Esophagus mucosa (tissue), 1 donor: ENCODE data around the gene ACAA2. TPM values are rescaled to one million over a fixed set of nuclear protein-coding genes. Genes with fewer than 3 reads are reported as not detected.
A peak's percentile ranks its signal among the peaks of the same experiment; 100 is the strongest.
"Not testable (repeated sequence)": the region's sequence is repeated elsewhere in the genome, so short reads cannot be mapped to it uniquely, and the experiment has no call there.

Source experiments
- ATAC-seq: fragments of 200-7000 bp; cut with Tn5 transposase; one replicate; pipeline ENCODE4 v1.9.1; 2020
- total RNA-seq: library from RNA; stranded (reverse); gene quantifications from one replicate; pipeline ENCODE4 v1.2.4, GENCODE V29; 2023
- donor health status: DM: yes; HTN: yes; CAD: no.

ACAA2 gene
- total RNA-seq, 1 donor from 2014 or later, result 27.6 TPM

GRCh38 chr18:49811151-49811938 is 2.0 kb downstream of the ACAA2 start:
- ATAC-seq, result no peak

DNA sequence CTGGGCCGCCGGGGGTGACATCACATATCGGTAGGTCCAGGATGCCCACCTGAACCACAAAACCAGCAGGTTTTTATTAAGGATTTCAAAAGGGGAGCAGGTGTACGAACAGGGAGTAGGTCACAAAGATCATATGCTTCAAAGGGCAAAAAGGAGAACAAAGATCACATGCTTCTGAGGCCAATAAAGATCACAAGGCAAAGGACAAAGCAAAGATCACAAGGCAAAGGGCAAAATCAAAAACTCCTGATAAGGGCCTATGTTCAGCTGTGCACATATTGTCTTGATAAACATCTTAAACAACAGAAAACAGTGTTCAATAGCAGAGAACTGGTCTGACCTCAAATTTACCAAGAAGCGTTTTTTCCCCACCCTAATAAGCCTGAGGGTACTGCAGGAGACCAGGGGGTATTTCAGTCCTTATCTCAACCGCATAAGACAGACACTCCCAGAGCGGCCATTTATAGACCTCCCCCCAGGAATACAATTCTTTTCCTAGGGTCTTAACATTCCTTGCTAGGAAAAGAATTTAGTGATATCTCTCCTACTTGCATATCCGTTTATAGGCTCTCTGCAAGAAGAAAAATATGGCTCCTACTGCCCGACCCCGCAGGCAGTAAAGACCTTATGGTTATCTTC is 4.7 kb downstream of the ACAA2 start:
- not testable (repeated sequence) for ATAC-seq

DNA sequence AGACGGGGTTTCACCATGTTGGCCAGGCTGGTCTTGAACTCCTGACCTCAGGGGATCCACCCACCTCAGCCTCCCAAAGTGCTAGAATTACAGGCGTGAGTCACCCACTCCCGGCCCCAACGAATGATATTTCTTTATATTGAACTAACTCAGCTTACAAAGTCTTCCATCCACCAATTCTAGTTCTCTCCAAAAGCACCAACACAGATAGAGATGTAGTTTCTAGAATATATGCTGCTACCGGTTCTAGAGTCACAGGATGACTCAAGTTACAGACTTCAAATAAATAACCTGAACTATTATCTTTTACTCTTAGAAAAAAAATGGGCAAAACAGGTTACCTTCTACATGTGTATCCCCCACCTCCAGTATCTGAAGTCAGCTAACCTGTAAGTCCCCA is 9.2 kb downstream of the ACAA2 start:
- ATAC-seq, result no peak

DNA sequence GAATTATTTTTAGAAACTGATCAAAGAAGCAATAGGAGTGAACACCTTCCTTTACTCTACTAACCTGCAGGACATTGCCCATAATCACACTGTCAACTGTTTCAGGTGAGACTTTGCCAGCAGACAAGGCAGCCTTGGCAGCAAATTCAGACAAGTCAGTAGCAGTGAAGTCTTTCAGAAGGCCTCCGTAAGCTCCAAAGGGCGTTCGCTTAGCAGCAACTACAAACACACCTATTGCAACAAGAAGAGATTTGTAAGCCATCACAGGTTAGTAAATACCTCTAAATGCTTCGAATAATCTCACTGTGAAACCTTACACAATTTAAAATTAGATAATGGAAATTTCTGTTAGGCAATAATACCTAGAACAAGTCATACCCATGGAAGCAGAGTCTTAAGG is 10.7 kb downstream of the ACAA2 start:
- no peak for ATAC-seq

DNA sequence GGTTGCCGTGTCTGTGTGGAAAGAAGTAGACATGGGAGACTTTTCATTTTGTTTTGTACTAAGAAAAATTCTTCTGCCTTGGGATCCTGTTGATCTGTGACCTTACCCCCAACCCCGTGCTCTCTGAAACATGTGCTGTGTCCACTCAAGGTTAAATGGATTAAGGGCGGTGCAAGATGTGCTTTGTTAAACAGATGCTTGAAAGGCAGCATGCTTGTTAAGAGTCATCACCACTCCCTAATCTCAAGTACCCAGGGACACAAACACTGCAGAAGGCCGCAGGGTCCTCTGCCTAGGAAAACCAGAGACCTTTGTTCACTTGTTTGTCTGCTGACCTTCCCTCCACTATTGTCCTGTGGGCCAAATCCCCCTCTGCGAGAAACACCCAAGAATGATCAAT is 12.8 kb downstream of the ACAA2 start:
- not testable (repeated sequence) for ATAC-seq

- not testable (repeated sequence) for ATAC-seq
Observed at GRCh38 chr18:49799806-49800205, 13.5 kb downstream of the ACAA2 start.

DNA sequence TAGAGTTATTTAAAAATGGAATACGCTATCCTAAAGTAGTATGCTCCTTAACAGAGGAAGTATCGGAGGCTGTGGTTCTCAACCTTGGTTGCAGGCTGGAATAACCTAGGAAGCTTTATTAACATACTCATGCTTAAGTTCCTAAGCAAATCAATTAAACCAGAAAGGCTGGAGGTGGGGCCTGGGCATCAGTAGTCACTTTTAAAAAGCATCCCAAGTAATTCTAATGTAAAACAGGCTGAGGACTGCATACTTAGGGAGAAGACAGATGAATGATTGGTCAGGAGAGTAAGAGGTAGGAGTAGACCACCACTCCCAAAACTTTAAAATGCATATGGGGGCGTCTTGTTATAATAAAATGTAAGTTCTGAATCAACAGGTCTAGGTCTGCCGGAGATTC is 15.3 kb downstream of the ACAA2 start:
- no peak for ATAC-seq

DNA sequence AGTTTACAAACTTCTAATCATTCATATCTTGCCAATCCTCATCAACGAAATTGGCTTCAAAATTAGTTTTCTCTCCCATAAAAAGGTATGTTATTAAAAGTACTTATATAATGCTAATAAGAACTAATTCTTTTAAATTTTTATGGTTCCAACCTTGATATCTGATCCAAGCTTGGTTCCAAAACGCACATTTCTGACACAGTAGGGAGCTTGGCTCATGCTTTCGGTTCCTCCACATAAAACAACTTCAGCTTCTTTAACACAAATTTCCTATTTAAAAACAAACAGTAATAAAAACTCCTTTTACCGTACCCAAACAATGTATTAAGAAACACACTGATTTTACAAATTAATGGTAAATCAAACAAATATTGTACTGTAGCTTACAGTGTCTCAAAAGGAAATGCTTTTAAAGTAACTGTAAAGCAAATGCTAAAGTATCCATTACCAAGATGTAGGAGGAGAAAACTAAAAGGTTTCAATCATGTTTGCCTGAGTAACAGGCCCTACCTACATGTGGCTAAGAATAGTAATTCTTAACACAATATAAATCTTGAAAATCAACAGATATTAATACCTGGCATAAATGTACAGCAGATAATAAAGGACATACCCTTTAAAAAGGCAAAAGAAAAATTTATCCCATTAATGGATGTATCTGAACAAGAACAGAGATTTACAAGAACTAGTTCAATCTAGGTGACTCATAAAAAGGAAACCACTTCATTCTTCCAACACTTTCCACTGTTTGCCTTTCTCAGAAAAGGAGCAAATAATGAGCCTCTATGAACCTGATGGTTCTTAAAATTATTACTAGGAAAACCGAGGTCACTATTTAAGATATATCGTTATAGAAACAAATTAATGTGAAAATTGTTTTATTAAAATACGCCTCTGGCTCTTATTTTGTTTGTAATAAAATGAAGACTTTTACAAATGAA is 17.5 kb downstream of the ACAA2 start:
- no peak for ATAC-seq

- ATAC-seq, result no peak
Observed at GRCh38 chr18:49794743-49795142, 18.6 kb downstream of the ACAA2 start.

DNA sequence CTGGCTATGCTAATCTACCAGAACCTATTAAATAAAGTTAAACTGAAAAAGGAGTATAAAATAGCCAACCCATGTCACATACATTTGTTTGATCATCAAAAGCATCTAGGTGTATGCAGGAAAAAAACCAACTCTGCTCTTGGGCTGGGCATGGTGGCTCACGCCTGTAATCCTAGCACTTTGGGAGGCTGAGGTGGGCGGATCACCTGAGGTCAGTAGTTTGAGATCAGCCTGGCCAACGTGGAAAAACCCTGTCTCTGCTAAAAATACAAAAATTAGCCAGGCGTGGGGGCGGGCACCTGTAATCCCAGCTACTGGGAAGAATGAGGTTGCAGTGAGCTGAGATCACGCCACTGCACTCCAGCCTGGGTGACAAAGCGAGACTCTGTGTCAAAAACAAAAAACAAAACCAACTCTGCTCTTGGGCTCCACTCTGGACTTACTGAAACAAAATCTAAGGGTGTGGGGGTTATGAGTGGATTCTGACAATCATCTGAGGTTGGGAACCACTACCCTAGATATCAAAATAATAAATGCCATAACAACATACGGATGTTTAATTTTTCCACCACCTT is 23.7 kb downstream of the ACAA2 start:
- not testable (repeated sequence) for ATAC-seq

GRCh38 chr18:49788327-49788898 is 24.9 kb downstream of the ACAA2 start:
- ATAC-seq, result no peak

DNA sequence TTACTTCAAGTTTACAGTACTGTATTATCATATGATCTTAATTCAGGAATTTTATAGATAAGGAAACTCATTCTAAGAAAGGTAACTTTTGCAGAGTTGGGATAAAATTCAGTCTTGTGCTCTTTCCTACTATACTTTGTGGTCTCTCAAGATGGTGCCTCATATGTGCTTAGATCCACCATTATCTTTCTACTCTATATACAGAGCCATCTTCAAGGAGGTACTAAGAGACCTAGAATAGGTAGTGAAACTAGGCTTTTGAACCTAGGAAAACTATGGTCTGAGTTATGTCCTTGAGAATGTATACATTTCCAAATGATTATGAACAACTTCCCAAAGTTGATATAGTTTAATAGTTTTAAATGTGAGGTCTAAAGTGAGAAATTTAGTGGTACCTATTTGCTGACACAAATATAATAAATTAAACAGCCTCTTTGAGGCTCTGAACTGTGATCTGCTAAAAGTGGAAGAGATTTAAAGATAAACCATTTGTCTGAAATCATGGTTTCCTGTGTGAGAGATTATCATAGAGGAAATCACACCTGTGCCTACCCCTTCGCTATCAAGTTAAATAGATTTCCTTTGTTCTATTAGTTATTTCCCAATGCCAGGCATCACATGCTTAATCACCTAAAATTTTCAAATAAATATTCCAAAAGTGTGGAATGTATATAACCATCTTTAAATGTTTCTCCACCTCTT is 27.2 kb downstream of the ACAA2 start:
- ATAC-seq, result no peak

DNA sequence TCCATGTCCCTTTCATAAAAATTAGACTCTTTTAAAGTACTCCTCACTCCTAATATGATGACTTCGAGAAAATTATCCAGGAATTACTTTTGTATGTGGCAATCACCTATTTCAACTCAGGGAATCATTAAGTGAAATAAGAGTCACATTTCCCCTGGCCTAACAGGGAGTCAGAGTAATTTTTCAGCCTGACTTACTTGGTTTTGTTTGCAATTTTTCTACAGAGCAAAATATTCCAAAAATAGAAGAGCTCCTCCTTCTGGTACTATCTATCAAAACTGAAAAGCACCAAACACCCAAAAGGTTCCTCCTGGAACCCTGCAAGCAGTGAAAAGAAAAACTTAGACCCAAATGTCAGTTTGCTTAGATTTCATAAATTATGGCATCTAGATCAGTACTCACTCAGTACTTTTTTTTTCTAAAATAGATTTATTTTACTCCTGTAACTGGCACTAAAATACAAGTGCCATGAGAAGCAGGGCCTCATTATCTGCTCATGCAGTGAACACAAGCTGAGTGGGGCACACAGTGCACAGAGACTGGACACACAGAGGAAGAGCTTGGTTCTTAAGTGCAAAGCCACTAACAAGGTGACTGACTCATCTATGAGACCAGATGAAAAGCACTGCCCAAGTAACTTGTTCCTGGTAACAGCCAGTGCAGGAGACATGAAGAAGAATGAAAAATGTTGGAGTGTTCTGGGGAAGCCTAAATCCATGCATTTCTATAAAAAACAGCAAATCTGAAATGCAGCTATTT is 28.7 kb downstream of the ACAA2 start:
- ATAC-seq, result no peak

GRCh38 chr18:49783631-49784030 is 29.7 kb downstream of the ACAA2 start:
- not testable (repeated sequence) for ATAC-seq

- ATAC-seq, result no peak
Observed at GRCh38 chr18:49778826-49779465, 34.4 kb downstream of the ACAA2 start.

GRCh38 chr18:49769047-49769728 is 44.1 kb downstream of the ACAA2 start:
- ATAC-seq, result no peak

DNA sequence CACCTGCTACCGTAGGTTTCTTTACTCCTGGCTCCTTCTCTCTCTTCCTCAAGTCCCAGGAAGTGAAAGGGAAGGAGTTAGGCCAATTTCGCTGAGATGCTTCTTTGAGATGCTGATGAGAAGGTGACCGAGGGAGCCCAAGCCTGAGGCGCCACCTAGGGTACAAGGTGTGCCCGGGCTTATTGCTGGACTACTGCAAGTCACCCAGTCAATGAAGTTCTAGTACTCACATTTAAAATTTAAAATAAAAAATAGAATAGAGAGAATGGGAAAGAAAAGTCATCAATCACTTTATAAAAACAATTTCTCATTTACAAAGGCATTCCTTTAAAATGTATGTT is 45.3 kb downstream of the ACAA2 start:
- peak; percentile 77 for ATAC-seq

DNA sequence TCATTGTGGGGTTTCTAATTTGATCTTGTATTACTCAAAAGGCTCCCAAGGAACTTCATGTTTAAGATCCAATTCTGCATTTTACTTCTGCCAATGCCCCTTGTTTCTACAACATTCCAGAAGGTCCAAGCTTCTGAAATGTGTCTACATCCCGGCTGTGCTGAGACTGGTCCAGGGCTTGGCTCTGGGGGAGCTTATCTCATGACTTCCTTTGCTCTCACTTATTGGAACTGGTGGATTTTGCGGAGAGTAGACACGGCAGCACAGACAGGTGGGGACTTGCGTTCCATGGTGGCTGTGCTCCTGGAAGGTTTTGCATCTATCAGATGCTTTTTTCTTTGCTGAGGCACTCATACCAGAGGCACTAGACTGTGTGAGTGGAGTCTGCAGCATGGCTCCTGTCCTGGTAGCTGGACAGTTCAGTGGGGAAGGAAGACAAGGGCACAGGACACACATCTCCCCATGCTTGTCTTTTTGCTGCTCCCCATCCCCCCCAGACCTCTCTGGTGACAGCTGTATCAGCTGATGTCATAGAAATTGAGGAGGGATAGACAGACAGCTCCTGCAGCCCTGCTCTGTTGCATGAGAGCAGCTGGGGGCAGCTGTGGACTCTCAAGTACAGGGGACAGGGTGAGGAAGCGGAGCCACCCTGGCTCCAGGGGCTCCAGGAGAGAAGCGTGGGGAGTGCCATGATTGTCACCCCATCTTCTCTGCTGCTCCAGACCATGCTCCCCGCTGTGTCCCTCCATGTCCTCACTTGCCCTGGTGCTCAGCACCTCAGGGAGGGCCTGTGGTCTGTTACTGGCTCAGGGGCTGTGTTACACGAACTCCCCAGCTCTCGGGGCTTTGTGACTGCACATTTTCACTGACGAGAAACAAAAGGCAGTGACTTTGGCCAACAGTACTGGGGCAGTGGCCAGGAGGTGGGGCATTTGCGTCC is 46.0 kb downstream of the ACAA2 start:
- ATAC-seq, result no peak

DNA sequence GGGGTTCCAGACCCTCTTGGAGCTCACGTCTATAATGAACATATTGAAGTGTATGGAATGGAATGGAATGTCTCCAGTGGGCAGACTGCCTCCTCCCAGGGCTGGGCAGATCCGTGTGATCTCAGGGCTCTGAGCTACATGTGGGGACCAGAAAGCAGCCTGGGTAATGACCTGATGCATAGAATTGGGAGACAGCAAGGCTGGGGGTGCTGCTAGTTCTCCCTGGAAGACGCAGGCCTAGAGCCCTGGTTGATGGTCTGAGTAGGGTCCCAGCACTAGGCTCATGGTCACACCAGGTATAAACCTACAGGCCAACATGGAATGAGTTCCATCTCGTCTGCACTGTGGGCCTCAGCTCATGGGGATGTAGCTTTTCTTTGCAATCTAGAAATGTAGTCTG is 46.7 kb downstream of the ACAA2 start:
- ATAC-seq, result no peak
